ENCODE measurements around the gene TMEM62. TPM values are rescaled to one million over a fixed set of nuclear protein-coding genes. Genes with fewer than 3 reads are reported as not detected.

The TMEM62 gene
- total RNA-seq = 10 to 100 TPM; 10.3 to 11.1 TPM
- long read RNA-seq, transcript TMEM62-201 (14 exons, 2,771 nt) = major isoform, 5 of 9 reads
- long read RNA-seq, partial matches to known transcripts = 1 of 9 reads
- long read RNA-seq, other reads (novel, unspliced or antisense) = 3 of 9 reads

GRCh38 chr15:43133430-43134156 is at the start of gene TMEM62:
Gene TMEM62, plus strand, starts transcription at chr15:43133586. Its CDS starts 217 bp downstream, at chr15:43133803.
- intact Hi-C loops (cut with DNase I) = no loop called here
- peak; percentile 93 to 94 for ATAC-seq
- peak; percentile 88 for DNase-seq

- ATAC-seq (no peak), DNase-seq (no peak)
Measured at GRCh38 chr15:43085921-43086320, 47.5 kb upstream of the TMEM62 start.

GRCh38 chr15:43086551-43086950 is 46.8 kb upstream of the TMEM62 start:
- no peak for DNase-seq
- ATAC-seq = no peak
- intact Hi-C loops (cut with DNase I) = no loop called here

More at GRCh38 chr15:43085921-43086320, 47.5 kb upstream of the TMEM62 start:
- intact Hi-C loops (cut with DNase I) = no loop called here

- DNase-seq (no peak), ATAC-seq (no peak)
- intact Hi-C loops (cut with DNase I) = no loop called here
Measured at GRCh38 chr15:43091859-43092258, 41.5 kb upstream of the TMEM62 start.

GRCh38 chr15:43093026-43093425 is 40.4 kb upstream of the TMEM62 start:
- ATAC-seq = peak in 1 of 2 donors; percentile 44
- intact Hi-C loops (cut with DNase I) = no loop called here
- no peak for DNase-seq

- no peak for DNase-seq
- intact Hi-C loops (cut with DNase I) = no loop called here
- ATAC-seq = no peak
Measured at GRCh38 chr15:43094416-43095030, 38.9 kb upstream of the TMEM62 start.

- peak in 1 of 2 donors; percentile 44 for ATAC-seq
- intact Hi-C loops (cut with DNase I) = no loop called here
- no peak for DNase-seq
Measured at GRCh38 chr15:43095243-43095642, 38.1 kb upstream of the TMEM62 start.

- ATAC-seq = no peak
- no peak for DNase-seq
- intact Hi-C loops (cut with DNase I) = no loop called here
Measured at GRCh38 chr15:43095708-43096347, 37.6 kb upstream of the TMEM62 start.

- no peak for ATAC-seq
- intact Hi-C loops (cut with DNase I) = no loop called here
- DNase-seq = no peak
Measured at GRCh38 chr15:43096411-43096810, 37.0 kb upstream of the TMEM62 start.

GRCh38 chr15:43099105-43099845 is 34.1 kb upstream of the TMEM62 start:
- DNase-seq = no peak
- intact Hi-C loops (cut with DNase I) = no loop called here
- no peak for ATAC-seq

GRCh38 chr15:43100971-43101370 is 32.4 kb upstream of the TMEM62 start:
- DNase-seq (no peak), ATAC-seq (no peak)
- intact Hi-C loops (cut with DNase I) = no loop called here

GRCh38 chr15:43102187-43102586 is 31.2 kb upstream of the TMEM62 start:
- intact Hi-C loops (cut with DNase I) = no loop called here
- no peak for ATAC-seq
- no peak for DNase-seq

GRCh38 chr15:43103907-43104306 is 29.5 kb upstream of the TMEM62 start:
- ATAC-seq = no peak
- intact Hi-C loops (cut with DNase I) = no loop called here

GRCh38 chr15:43104426-43104825 is 29.0 kb upstream of the TMEM62 start:
- no peak for ATAC-seq
- intact Hi-C loops (cut with DNase I) = no loop called here

More at GRCh38 chr15:43103907-43104306, 29.5 kb upstream of the TMEM62 start:
- DNase-seq = no peak

GRCh38 chr15:43105077-43105736 is 28.2 kb upstream of the TMEM62 start:
- intact Hi-C loops (cut with DNase I) = no loop called here
- no peak for DNase-seq
- peak; percentile 15 to 41 for ATAC-seq

More at GRCh38 chr15:43104426-43104825, 29.0 kb upstream of the TMEM62 start:
- DNase-seq = no peak

- intact Hi-C loops (cut with DNase I) = no loop called here
- ATAC-seq (peak; percentile 99), DNase-seq (peak; percentile 95)
Measured at GRCh38 chr15:43105778-43106485, 27.5 kb upstream of the TMEM62 start, which contains the start of gene UBR1. Gene UBR1, minus strand, starts transcription at chr15:43106038. Its CDS starts 16 bp downstream, at chr15:43106022.

- intact Hi-C loops (cut with DNase I) = no loop called here
- DNase-seq (no peak), ATAC-seq (no peak)
Measured at GRCh38 chr15:43106486-43106829, 26.9 kb upstream of the TMEM62 start.

- DNase-seq (no peak), ATAC-seq (no peak)
- intact Hi-C loops (cut with DNase I) = no loop called here
Measured at GRCh38 chr15:43107751-43108150, 25.6 kb upstream of the TMEM62 start.
